ENCODE results near the gene IER3IP1. TPM values are rescaled to one million over a fixed set of nuclear protein-coding genes. Genes with fewer than 3 reads are reported as not detected.

Gene IER3IP1
- total and polyA plus RNA-seq, 2 of the 13 experiments (the other 11 are each of a cell fraction or from before 2014, with no cell fraction given) = 18.7 to 26.1 TPM

GRCh38 chr18:47175898-47176575 is at the start of gene IER3IP1 (continued):
- TF ChIP-seq SRF (IDR thresholded peaks at IDR 0.05; ENCODE audit: low read depth, low read length) (no peak), U2AF2 (IDR thresholded peaks at IDR 0.05; ENCODE audit: low read depth, low read length) (no peak), HOMEZ (CRISPR knock-in tag; IDR thresholded peaks at IDR 0.05; ENCODE audit: low read depth) (peak; percentile 89), KAT8 (CRISPR knock-in tag; IDR thresholded peaks at IDR 0.05) (peak; percentile 84; the same call in 1 of the 2 replicates), IRF2 (CRISPR knock-in tag; IDR thresholded peaks at IDR 0.05) (peak; percentile 51; the same call in 1 of the 2 replicates), PHF20 (CRISPR knock-in tag; IDR thresholded peaks at IDR 0.05) (peak; percentile 78), HOXA3 (CRISPR knock-in tag; IDR thresholded peaks at IDR 0.05) (peak; percentile 64), CREB1 (IDR thresholded peaks at IDR 0.05) (no peak), CREB1 (CRISPR knock-in tag; IDR thresholded peaks at IDR 0.05) (peak; percentile 56), PRMT3 (CRISPR knock-in tag; IDR thresholded peaks at IDR 0.05; ENCODE audit: borderline replicate concordance, low read depth) (no peak), ZNF275 (CRISPR knock-in tag; IDR thresholded peaks at IDR 0.05; ENCODE audit: borderline replicate concordance) (no peak), ZSCAN29 (CRISPR knock-in tag; conservative IDR thresholded peaks at IDR 0.05) (0 out of 2 replicates have a peak, but pooled peaks have one; percentile 72), SPEN (CRISPR knock-in tag; IDR thresholded peaks at IDR 0.05; ENCODE audit: low read depth) (peak; percentile 87; the same call in 1 of the 2 replicates), ZNF335 (CRISPR knock-in tag; IDR thresholded peaks at IDR 0.05) (no peak), ELF4 (CRISPR knock-in tag; IDR thresholded peaks at IDR 0.05; ENCODE audit: borderline replicate concordance) (no peak), ZFP37 (CRISPR knock-in tag; IDR thresholded peaks at IDR 0.05; ENCODE audit: borderline replicate concordance) (no peak), ZNF280D (CRISPR knock-in tag; IDR thresholded peaks at IDR 0.05) (0 out of 2 replicates have a peak, but pooled peaks have one; percentile 23)
- TF ChIP-seq, protein P1, sequence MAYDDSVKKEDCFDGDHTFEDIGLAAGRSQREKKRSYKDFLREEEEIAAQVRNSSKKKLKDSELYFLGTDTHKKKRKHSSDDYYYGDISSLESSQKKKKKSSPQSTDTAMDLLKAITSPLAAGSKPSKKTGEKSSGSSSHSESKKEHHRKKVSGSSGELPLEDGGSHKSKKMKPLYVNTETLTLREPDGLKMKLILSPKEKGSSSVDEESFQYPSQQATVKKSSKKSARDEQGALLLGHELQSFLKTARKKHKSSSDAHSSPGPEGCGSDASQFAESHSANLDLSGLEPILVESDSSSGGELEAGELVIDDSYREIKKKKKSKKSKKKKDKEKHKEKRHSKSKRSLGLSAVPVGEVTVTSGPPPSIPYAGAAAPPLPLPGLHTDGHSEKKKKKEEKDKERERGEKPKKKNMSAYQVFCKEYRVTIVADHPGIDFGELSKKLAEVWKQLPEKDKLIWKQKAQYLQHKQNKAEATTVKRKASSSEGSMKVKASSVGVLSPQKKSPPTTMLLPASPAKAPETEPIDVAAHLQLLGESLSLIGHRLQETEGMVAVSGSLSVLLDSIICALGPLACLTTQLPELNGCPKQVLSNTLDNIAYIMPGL (CRISPR knock-in tag; IDR thresholded peaks at IDR 0.05; ENCODE audit: borderline replicate concordance in 1 of 2, low read depth in 1 of 2) = peak; percentile 79 to 83; a peak in 3 of 4 replicates
- TF ChIP-seq, protein P2, sequence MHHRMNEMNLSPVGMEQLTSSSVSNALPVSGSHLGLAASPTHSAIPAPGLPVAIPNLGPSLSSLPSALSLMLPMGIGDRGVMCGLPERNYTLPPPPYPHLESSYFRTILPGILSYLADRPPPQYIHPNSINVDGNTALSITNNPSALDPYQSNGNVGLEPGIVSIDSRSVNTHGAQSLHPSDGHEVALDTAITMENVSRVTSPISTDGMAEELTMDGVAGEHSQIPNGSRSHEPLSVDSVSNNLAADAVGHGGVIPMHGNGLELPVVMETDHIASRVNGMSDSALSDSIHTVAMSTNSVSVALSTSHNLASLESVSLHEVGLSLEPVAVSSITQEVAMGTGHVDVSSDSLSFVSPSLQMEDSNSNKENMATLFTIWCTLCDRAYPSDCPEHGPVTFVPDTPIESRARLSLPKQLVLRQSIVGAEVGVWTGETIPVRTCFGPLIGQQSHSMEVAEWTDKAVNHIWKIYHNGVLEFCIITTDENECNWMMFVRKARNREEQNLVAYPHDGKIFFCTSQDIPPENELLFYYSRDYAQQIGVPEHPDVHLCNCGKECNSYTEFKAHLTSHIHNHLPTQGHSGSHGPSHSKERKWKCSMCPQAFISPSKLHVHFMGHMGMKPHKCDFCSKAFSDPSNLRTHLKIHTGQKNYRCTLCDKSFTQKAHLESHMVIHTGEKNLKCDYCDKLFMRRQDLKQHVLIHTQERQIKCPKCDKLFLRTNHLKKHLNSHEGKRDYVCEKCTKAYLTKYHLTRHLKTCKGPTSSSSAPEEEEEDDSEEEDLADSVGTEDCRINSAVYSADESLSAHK (CRISPR knock-in tag; IDR thresholded peaks at IDR 0.05; ENCODE audit: borderline replicate concordance) = no peak
